ENCODE measurements around the gene KRT72. TPM values are rescaled to one million over a fixed set of nuclear protein-coding genes. Genes with fewer than 3 reads are reported as not detected.

Gene KRT72
- total RNA-seq, 1 experiment from 2014 or later = 0.17 TPM

DNA sequence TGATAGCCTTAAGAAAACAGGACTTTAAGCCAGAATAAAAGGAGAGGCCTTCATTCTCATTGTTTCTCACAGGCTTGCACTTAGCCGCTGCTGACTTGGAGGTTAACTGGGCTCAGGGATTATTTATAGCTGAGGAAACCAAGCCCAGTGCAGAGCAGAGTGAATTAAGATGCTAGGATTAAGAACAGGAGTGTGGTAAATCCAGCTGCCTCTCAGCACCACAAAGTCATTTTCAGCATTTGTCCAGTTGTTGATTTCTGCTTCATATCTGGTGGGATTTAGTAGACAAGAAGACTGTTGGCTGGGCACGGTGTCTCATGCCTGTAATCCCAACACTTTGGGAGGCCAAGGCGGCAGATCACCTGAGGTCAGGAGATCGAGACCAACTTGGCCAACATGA lies 31.4 kb upstream of the KRT72 start:
- ChIA-PET RAD21 (ENCODE audit: low non-redundant PET in 1 of 2, low total read pairs in 2 of 2, uncharacterized antibody in 2 of 2, unreplicated experiment in 2 of 2) (no interaction called here), CTCF (no interaction called here)
- intact Hi-C loops (cut with micrococcal nuclease) = no loop called here

DNA sequence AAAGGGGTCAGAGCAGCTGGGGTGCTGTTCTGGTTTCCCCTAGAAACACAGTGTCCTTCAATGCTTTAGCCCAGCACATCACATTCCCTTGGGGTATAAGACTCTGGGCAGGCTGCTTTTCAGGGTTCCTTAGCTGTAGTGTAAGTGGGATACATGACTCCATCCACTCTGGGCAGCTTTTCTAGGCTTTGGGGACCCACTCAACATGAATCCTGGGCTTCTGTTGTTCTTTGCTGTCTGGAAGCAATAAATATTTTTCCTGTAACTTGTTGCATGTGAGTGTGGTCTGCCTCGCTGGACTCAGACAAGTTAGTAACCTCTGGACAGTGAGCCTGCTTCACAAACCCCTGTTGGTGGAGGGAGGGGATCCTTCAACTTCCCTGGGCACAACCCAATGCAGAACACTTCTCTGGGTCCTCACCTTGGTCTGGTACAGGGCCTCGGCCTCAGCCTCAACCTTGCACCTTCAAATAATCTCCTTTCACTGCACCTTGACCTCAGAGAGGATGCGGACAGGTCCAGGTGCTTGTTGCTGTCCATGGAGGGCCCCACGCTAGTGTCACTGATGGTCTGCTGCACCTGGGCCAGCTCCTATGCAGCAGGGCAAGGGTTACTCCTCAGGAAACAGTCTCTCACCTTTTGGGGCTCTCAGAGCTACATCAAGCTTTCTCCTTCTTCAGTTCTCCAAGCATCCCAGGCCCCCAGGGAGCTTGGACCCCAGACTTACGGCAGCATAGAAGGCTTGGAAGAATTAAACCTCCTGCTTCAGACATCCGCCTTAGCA lies 30.6 kb upstream of the KRT72 start:
- no peaks in the 10 kb centered on the region for H4K20me1 ChIP-seq (ENCODE audit: insufficient read depth)
- no peak overlapping the region for H3K4me3 ChIP-seq (replicated peaks in 1 of 2; ENCODE audit: low read depth in 1 of 2, low read length in 2 of 2)
- no peaks in the 10 kb centered on the region for H3K9me2 ChIP-seq (ENCODE audit: insufficient read depth)
- ChIA-PET CTCF (no interaction called here), RAD21 (ENCODE audit: low non-redundant PET in 1 of 2, low total read pairs in 2 of 2, uncharacterized antibody in 2 of 2, unreplicated experiment in 2 of 2) (no interaction called here), POLR2A (no interaction called here)
- no peaks in the 10 kb centered on the region for H3K79me2 ChIP-seq (ENCODE audit: insufficient read depth, low read length)
- no TSS peak for BruUV-seq (replicated peaks)
- no peak overlapping the region for H3K27ac ChIP-seq (ENCODE audit: low read depth, low read length)
- no peak for TF ChIP-seq TCF7L2 (IDR thresholded peaks at IDR 0.05; ENCODE audit: borderline replicate concordance, extremely low read depth, insufficient read depth, insufficient read length)
- no peak for TF ChIP-seq ZNF274 (IDR thresholded peaks at IDR 0.05; ENCODE audit: low read depth, low read length)
- TF ChIP-seq YY1 (IDR thresholded peaks at IDR 0.05; ENCODE audit: extremely low read depth, insufficient replicate concordance, low read depth, low read length) = no peak
- TF ChIP-seq, protein P1, sequence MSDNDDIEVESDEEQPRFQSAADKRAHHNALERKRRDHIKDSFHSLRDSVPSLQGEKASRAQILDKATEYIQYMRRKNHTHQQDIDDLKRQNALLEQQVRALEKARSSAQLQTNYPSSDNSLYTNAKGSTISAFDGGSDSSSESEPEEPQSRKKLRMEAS (IDR thresholded peaks at IDR 0.05) = no peak
- no peak for TF ChIP-seq ELF1 (IDR thresholded peaks at IDR 0.05; ENCODE audit: borderline replicate concordance, low read depth)
- TF ChIP-seq SIN3A (IDR thresholded peaks at IDR 0.05; ENCODE audit: low read depth) = no peak
- TF ChIP-seq EGR1 (IDR thresholded peaks at IDR 0.05; ENCODE audit: low read depth) = no peak
- TF ChIP-seq POLR2A (IDR thresholded peaks at IDR 0.05; ENCODE audit: borderline replicate concordance, extremely low read depth, insufficient read depth, insufficient read length) = no peak
- no peak for TF ChIP-seq CEBPB (IDR thresholded peaks at IDR 0.05; ENCODE audit: low read depth)
- TF ChIP-seq EZH2phosphoT487 (IDR thresholded peaks at IDR 0.05; ENCODE audit: borderline replicate concordance) = no peak
- no peak for TF ChIP-seq SRF (IDR thresholded peaks at IDR 0.05; ENCODE audit: low read depth)
- TF ChIP-seq, protein P2, sequence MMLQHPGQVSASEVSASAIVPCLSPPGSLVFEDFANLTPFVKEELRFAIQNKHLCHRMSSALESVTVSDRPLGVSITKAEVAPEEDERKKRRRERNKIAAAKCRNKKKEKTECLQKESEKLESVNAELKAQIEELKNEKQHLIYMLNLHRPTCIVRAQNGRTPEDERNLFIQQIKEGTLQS (IDR thresholded peaks at IDR 0.05) = no peak
- TF ChIP-seq POLR2AphosphoS5 (IDR thresholded peaks at IDR 0.05; ENCODE audit: low read depth, low read length) = no peak
- intact Hi-C loops (cut with micrococcal nuclease) = no loop called here
- ATAC-seq (no peak), DNase-seq (ENCODE audit: low read depth, low spot score) (no peak)
- H3K4me1 ChIP-seq (ENCODE audit: control insufficient read depth in 1 of 2, insufficient read depth in 2 of 2, low read length in 2 of 2) = no peaks in the 10 kb centered on the region
- no peaks in the 10 kb centered on the region for H3K27me3 ChIP-seq (ENCODE audit: insufficient read depth, low read length)
- no peaks in the 10 kb centered on the region for H3K36me3 ChIP-seq (ENCODE audit: control insufficient read depth in 1 of 2, insufficient read depth in 2 of 2, low read length in 2 of 2)
- H3K9ac ChIP-seq (ENCODE audit: low read length) = no peak overlapping the region
- H3K4me2 ChIP-seq (ENCODE audit: low read length) = no peak overlapping the region
- no peak overlapping the region for H2AFZ ChIP-seq (ENCODE audit: low read depth, low read length, poor library complexity, severe bottlenecking)
- H3K9me3 ChIP-seq (ENCODE audit: control insufficient read depth in 1 of 2, insufficient read depth in 1 of 2, low read depth in 1 of 2, low read length in 2 of 2) = no peaks in the 10 kb centered on the region

More for the DNA sequence above, 31.4 kb upstream of the KRT72 start:
- Histone ChIP-seq H3K9me3 (ENCODE audit: control insufficient read depth in 1 of 2, insufficient read depth in 1 of 2, low read depth in 1 of 2, low read length in 2 of 2) (no peaks in the 10 kb centered on the region), H3K4me3 (replicated peaks in 1 of 2; ENCODE audit: low read depth in 1 of 2, low read length in 2 of 2) (no peak overlapping the region), H3K9ac (ENCODE audit: low read length) (no peak overlapping the region), H2AFZ (ENCODE audit: low read depth, low read length, poor library complexity, severe bottlenecking) (no peak overlapping the region), H3K79me2 (ENCODE audit: insufficient read depth, low read length) (no peaks in the 10 kb centered on the region), H3K27me3 (ENCODE audit: insufficient read depth, low read length) (no peaks in the 10 kb centered on the region), H3K36me3 (ENCODE audit: control insufficient read depth in 1 of 2, insufficient read depth in 2 of 2, low read length in 2 of 2) (no peaks in the 10 kb centered on the region), H3K4me2 (ENCODE audit: low read length) (no peak overlapping the region), H4K20me1 (ENCODE audit: insufficient read depth) (no peaks in the 10 kb centered on the region), H3K27ac (ENCODE audit: low read depth, low read length) (no peak overlapping the region), H3K4me1 (ENCODE audit: control insufficient read depth in 1 of 2, insufficient read depth in 2 of 2, low read length in 2 of 2) (no peaks in the 10 kb centered on the region), H3K9me2 (ENCODE audit: insufficient read depth) (no peaks in the 10 kb centered on the region)
- TF ChIP-seq JUND (IDR thresholded peaks at IDR 0.05) (no peak), SRF (IDR thresholded peaks at IDR 0.05; ENCODE audit: low read depth) (no peak)
- DNase-seq (ENCODE audit: low read depth, low spot score) (no peak), ATAC-seq (no peak)
- POLR2A ChIA-PET = no interaction called here
- BruUV-seq (replicated peaks) = no TSS peak

Measured in HCT116 (cell line).